GOT3 (cell line): ENCODE results near the gene NSD1.

Experiments used
- DNase-seq: peaks from one replicate; lab custom pipeline; 2025; ENCODE audit warnings: mixed read lengths; lab: John Stamatoyannopoulos, UW

NSD1 gene, protein sequence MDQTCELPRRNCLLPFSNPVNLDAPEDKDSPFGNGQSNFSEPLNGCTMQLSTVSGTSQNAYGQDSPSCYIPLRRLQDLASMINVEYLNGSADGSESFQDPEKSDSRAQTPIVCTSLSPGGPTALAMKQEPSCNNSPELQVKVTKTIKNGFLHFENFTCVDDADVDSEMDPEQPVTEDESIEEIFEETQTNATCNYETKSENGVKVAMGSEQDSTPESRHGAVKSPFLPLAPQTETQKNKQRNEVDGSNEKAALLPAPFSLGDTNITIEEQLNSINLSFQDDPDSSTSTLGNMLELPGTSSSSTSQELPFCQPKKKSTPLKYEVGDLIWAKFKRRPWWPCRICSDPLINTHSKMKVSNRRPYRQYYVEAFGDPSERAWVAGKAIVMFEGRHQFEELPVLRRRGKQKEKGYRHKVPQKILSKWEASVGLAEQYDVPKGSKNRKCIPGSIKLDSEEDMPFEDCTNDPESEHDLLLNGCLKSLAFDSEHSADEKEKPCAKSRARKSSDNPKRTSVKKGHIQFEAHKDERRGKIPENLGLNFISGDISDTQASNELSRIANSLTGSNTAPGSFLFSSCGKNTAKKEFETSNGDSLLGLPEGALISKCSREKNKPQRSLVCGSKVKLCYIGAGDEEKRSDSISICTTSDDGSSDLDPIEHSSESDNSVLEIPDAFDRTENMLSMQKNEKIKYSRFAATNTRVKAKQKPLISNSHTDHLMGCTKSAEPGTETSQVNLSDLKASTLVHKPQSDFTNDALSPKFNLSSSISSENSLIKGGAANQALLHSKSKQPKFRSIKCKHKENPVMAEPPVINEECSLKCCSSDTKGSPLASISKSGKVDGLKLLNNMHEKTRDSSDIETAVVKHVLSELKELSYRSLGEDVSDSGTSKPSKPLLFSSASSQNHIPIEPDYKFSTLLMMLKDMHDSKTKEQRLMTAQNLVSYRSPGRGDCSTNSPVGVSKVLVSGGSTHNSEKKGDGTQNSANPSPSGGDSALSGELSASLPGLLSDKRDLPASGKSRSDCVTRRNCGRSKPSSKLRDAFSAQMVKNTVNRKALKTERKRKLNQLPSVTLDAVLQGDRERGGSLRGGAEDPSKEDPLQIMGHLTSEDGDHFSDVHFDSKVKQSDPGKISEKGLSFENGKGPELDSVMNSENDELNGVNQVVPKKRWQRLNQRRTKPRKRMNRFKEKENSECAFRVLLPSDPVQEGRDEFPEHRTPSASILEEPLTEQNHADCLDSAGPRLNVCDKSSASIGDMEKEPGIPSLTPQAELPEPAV (N-terminal part only)

DNA sequence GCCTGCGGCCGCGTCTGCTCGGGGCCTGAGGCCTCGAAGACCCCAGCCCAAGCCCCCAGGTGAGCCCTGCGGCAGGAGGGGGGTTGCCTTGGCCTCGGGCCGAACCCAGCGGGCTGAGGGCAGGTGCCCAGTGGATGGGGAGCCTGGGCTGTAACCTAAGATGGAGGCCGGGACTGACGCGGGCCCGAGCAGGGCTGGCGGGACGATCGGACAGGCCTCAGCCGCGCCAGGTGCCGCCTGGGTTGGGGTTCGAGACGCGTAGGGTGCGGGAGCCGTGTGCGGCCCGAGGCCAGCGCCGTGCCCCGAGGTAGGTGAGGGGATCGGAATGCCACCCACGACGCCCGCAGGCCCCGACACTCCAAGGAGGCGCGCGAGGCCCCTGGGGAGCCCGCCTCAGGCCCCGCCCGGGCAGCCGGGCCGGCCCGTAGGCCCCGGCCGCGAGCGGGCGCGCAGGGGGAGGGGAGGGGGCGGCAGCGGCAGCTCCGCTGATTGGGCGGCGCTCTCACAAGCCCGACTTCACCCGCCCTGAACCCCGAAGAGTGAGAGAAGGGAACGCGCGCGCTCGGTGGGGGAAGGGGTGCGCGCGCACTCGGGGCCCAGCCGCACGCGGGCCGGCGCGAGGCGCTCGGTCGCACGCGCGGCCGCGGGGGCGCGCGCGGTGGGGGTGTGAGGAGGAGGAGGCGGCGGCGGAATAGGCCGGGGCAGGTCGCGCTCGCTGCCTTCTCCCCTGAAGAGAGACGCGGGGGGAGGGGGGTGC is at the start of gene NSD1:
NSD1 (plus strand) TSS at position 678 of the 757 bp plus-strand sequence. CDS start 1,331 bp downstream, outside the sequence.
- DNase-seq, result peak; percentile 43

DNA sequence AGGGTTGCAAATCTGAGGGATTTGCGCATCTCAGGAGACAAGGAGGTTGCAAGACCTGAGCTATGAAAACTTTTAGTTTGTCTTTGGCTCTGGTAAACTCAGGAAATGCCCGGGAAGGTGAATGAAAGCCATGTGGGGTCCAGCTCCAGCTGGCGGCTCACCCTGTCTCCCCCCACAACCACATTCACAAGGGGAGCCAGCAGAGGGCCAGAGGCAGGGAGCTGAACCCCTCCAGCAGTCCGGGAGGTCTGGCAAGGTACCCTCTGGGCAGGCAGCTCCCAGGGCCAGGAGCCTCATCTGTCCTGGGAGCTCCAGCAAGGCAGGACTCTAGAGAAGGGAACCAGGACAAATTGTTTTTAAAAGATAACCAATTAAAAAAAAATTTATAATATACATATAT is 49.4 kb upstream of the NSD1 start:
- DNase-seq, result no peak

DNA sequence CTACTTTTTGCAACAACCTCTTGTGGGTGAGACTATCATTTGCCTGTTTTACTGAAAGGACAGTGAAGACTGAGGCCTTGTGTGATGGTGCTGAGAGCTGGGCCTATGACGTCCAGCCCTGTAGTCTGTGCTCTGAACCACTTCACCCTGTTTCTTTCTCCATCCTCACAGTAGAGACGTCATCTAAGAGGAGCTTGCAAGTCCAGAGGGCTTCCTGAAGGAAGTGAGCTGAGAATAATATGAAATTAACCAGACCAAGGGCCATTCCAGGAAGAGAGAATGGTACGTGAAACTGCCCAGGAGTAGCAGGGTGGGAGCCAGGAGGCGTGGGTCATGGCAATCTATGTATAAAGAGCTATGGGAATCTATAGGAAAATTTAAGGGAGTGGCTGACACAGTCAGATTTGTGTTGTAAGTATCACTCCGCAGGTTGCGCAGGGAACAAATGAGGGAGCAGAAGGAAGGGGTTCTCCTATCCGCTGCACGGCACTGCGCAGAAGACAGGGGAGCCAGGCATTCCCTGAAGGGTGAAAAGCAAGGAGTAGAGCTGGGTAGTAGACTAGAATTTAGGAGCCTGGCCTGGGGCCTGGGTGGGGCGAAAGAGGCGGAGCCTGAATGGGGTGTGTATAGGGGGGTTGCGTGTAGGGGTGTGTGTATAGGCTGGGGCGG is 47.5 kb upstream of the NSD1 start:
- no peak for DNase-seq

DNA sequence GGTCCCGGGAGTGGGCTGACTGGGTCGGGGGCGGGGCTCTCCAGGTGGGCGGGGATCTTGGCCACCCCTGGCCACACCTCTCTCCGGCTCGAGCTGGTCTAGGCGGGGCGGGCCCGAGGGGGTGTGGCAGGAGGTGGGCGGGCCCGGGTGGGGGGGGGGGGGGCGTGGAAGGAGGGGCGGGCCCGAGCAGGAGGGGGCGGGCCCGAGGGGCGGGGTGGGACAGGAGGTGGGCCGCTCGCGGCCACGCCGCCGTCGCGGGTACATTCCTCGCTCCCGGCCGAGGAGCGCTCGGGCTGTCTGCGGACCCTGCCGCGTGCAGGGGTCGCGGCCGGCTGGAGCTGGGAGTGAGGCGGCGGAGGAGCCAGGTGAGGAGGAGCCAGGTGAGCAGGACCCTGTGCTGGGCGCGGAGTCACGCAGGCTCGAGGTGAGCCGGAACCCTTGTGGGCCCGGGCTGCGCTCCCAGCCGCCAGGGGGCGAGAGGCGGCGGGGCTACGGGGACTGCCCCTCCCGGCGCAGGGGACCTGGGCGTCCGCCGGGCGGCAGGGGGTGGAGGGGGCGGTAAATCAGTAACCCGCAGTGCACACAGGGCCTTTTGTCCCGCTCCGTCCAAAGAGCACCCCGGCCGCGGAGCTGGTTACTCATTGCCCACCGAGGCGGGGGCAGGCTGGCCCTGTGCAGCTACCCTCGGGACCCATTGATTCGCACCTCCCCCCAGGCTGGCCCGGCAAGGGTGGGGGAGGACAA is 46.7 kb upstream of the NSD1 start, which contains the start of gene FGFR4:
FGFR4 (plus strand) TSS at position 262 of the 744 bp plus-strand sequence. CDS start 2,688 bp downstream, outside the sequence.
- DNase-seq, result no peak

DNA sequence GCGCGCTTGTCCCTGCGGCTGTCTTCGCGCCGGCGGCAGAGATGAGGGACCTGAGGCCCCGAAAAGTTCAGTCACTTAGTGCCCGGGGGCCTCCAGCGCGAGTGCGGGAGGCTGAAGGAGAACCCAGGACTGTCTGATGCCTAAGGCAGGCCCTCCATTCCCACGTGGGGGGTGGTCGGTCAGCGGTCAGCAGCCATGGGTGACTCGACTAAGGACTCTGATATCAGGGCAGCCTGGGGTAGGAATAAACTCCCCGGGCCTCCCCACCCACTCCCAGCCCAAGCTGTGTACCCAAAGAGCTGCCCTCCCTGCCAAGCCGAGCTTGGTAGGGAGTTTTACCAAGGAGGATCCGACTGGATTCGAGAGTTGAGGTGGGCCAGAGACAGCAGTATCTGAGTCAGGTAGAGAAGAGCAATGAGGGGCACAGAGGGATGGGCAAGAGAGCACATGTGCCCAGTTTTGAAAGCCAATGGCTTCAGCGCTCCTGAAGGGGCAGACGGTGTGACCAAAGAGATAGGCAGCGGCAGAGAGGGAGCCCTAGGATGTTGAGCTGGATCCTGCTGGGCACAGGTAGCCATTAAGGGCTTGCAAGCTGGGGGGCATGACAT is 46.1 kb upstream of the NSD1 start:
- DNase-seq, result no peak

DNA sequence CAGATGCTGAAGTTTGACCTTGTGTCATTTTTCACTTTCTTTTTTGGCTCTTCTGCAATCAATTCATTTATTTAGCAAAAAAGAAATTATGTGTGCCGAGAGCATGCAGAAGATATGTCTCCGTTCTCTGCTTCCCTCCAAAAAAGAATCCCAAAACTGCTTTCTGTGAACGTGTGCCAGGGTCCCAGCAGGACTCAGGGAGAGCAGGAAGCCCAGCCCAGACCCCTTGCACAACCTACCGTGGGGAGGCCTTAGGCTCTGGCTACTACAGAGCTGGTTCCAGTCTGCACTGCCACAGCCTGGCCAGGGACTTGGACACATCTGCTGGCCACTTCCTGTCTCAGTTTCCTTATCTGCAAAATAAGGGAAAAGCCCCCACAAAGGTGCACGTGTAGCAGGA is 44.4 kb upstream of the NSD1 start:
- DNase-seq, result no peak

DNA sequence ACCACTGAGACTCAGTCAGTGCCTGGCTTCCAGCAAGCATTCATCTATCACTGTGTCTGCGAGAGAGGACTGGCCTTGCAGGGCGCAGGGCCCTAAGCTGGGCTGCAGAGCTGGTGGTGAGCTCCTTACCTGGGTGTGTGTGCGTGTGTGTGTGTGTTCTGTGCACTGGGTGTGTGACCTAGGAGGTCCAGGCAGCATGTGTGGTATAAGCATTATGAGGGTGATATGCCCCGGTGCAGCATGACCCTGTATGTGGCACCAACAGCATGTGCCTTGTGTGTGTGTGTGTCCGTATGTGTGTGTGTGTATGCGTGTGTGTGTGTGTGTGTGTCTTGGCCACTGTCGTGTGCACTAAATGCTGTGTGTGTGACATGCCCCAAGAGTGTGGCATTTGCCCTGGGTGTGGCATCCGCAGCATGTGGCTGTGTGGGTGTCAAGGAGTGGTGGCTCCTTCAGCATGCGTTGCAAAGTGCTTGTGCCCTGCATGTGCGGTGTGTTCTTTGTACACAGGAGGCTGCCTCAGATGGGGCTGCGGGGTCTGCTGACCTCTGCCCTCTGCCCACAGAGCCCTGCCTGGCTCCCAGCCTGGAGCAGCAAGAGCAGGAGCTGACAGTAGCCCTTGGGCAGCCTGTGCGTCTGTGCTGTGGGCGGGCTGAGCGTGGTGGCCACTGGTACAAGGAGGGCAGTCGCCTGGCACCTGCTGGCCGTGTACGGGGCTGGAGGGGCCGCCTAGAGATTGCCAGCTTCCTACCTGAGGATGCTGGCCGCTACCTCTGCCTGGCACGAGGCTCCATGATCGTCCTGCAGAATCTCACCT is 43.5 kb upstream of the NSD1 start:
- DNase-seq, result no peak

DNA sequence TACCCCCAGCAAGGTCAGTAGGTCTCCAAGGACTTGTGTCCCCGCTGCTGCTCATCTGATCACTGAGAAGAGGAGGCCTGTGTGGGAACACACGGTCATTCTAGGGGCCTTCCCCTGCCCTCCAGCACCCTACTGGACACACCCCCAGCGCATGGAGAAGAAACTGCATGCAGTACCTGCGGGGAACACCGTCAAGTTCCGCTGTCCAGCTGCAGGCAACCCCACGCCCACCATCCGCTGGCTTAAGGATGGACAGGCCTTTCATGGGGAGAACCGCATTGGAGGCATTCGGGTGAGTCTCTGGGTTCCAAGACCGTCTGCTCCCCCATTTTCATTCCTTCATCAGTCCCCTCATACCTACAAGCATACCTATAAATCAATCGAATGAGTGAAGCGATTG is 42.8 kb upstream of the NSD1 start:
- DNase-seq, result no peak

DNA sequence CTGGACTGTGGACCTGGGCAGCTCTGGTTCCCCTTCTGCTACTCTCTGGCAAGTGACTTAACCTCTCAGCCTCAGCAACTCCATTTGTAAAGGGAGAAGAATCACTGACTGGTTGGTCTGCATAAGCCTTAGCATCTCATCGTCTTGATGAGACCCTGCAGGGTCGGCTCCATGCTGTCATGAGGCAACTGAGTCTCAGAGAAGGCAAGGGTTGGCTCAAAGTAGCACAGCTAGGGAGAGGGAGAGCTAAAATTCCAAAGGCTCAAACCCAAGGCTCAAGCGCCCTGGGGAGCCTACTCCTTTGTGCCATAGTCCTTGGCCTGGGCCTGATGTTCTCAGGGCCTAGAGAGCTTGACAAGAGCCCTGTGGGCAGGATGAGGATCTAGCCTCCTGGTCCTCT is 42.3 kb upstream of the NSD1 start:
- no peak for DNase-seq

DNA sequence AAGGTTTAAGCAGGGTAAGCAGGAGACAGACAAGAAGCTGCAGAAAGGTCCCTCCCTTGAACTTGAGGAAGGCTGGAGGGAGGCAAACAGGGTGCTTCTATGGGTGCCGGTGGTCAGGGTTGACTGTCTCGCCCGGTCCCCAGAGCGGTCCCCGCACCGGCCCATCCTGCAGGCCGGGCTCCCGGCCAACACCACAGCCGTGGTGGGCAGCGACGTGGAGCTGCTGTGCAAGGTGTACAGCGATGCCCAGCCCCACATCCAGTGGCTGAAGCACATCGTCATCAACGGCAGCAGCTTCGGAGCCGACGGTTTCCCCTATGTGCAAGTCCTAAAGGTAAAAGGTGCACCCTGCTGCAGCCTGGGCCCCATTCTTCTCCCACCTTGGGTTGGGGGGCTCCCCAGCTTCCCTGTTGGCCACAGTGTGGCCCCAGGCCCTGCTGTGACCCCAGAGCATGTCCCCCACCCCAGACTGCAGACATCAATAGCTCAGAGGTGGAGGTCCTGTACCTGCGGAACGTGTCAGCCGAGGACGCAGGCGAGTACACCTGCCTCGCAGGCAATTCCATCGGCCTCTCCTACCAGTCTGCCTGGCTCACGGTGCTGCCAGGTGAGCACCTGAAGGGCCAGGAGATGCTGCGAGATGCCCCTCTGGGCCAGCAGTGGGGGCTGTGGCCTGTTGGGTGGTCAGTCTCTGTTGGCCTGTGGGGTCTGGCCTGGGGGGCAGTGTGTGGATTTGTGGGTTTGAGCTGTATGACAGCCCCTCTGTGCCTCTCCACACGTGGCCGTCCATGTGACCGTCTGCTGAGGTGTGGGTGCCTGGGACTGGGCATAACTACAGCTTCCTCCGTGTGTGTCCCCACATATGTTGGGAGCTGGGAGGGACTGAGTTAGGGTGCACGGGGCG is 41.1 kb upstream of the NSD1 start:
- no peak for DNase-seq

DNA sequence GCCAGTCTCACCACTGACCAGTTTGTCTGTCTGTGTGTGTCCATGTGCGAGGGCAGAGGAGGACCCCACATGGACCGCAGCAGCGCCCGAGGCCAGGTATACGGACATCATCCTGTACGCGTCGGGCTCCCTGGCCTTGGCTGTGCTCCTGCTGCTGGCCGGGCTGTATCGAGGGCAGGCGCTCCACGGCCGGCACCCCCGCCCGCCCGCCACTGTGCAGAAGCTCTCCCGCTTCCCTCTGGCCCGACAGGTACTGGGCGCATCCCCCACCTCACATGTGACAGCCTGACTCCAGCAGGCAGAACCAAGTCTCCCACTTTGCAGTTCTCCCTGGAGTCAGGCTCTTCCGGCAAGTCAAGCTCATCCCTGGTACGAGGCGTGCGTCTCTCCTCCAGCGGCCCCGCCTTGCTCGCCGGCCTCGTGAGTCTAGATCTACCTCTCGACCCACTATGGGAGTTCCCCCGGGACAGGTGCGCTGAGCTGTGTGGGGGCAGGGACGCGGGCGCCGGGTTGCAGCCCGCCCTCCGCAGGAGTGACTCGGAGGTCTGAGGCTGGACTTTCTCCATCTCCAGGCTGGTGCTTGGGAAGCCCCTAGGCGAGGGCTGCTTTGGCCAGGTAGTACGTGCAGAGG is 40.4 kb upstream of the NSD1 start:
- no peak for DNase-seq

DNA sequence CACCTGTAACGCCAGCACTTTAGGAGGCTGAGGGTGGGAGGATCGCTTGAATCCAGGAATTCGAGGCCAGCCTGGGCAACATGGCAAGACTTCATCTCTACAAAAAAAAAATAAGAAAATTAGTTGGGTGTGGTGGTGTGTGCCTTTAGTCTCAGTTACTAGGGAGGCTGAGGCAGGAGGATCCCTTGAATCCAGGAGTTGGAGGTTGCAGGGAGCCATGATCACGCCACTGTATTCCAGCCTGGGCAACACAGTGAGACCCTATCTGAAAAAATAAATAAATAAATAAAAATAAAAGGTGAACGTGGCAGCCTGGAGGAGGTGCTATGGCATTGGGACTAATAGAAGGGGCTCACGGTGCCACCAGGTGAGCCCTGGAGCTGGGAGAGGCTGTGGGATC is 39.8 kb upstream of the NSD1 start:
- no peak for DNase-seq

DNA sequence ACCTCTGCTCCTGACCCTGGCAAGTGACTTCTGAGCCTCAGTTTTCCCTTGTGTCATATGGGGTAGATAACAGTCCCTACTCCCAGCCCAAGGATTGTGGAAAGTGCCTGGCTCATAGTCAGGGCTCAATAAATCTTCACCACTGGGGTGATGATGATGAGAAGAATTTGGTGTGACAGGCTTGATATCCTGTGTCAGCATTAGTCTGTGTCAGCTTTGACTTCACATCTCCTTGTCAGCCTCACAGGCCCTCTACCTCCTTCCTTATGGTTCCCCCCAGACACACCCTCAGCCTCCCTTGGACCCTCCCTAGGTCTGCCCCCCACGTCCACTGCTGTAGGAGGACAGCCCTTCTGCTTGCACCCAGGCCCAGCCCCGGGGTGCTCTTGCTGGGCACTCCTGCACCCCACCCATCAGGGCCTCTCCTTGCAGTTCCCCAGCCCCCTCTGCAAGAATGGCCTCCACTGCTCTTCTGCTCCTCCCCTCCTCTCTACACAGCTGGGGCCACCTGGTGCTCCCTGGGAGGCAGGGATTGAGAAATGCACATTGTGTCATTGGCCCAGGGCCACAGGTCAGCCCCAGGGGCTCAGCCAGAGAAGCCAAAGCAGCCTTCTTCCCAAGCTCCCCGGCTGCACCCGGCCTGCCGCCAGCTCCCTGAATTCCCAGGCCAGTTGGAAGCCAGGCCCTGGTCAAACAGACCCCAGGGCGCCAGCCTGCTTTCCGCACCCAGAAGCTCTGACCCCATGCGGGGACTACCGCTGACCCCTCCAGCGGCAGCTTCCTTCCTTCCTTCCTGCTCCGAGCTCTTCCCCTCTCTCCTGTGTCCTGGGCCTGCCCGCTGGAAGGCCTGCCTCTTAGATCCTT is 39.1 kb upstream of the NSD1 start:
- no peak for DNase-seq

DNA sequence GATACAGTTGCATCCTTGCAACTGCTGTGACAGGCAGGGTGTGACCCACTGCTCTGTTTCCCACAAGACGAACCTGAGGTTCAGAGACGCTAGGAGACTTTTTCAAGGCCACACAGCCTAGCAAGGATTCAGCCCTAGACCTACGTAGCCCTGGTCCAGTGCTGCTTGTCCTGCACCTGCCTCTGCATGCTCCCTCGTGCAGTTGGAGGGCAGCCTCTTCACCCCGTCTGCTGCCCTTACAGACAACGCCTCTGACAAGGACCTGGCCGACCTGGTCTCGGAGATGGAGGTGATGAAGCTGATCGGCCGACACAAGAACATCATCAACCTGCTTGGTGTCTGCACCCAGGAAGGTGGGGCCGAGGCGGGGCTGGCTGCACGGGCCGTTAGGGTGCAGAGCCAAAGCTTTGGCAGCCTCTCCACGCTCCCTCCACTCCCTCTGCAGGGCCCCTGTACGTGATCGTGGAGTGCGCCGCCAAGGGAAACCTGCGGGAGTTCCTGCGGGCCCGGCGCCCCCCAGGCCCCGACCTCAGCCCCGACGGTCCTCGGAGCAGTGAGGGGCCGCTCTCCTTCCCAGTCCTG is 38.4 kb upstream of the NSD1 start:
- no peak for DNase-seq

DNA sequence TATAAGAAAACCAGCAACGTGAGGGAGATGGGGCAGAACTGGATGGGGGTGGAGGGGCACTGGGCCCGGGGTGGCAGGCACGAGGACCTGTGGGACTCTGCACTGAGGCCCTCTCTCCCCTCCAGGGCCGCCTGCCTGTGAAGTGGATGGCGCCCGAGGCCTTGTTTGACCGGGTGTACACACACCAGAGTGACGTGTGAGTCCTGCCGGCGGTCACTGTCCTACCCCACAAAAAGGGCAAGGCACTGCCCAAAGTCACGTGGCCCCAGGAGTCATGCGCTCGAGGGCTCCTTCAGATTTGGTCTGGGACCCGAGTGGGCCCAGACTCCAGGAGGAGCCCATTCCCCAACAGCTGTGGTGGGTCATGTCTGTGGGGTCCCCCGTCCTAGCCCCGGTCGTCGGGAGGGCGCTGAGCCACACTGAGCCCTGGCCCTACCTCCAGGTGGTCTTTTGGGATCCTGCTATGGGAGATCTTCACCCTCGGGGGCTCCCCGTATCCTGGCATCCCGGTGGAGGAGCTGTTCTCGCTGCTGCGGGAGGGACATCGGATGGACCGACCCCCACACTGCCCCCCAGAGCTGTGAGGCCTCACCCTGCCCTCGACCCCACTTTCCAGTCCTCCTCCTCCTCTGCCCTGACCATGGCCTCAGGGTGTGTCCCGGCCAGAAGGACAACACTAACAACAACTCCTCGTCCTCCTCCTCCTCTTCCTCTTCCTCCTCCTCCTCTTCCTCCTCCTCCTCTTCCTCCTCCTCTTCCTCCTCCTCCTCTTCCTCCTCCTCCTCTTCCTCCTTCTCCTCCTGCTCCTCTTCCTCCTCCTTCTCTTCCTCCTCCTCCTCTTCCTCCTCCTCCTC is 37.2 kb upstream of the NSD1 start:
- no peak for DNase-seq
